ENCODE data around the gene ARHGEF17.

ARHGEF17 gene

DNA sequence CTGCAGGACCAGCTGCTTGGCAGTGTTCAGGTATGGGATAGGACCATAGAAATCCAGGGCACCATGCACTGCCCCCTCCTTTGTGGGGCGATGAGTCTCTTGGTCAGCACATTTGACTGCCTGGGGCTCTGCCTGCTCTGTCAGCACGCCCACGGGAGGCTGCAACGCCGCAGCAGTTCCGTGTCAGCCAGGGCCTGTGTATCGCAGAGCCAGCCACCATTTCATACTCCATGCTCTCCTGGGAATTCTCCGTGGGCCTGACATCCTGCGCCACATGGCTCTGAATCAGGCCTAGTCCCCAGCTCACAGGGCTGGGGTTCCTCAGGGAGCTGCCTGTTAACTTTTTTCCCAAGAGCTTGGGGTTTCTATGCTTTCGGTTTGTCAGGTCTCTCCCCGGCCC, 51.3 kb downstream of the ARHGEF17 start:
- no peak for DNase-seq

DNA sequence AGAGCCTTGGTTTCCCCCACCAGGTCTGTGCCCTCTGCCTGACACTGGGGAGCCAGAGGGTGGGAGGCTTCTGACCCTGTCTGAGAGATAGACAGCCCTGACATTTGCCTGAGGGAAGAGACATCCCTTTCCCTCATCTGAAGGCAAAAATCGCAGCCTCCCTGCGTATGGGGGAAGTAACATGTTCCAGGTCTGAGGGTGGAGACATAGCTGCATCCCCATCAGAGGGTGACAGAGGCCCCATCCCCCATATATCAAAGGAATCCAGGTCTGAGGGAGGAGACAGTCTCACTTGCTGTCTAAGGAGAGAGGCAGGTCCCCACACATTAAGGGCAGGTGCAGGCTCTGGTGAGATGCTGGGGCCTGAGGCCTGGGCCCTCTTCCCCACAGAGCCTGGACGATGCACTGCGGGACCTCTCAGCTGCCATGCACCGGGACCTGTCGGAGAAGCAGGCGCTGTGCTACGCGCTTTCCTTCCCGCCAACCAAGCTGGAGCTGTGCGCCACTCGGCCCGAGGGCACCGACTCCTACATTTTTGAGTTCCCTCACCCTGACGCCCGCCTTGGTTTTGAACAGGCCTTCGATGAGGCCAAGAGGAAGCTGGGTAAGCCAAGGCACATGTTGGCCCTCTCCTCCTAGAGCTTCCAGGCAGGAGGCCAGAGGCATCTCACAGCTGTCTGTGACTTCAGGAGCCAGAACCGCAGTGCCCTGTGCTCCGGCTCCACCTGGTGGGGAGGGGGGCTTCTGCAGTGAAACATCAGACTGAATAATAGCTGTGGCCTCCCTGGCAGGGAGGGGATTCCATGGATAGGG, 52.1 kb downstream of the ARHGEF17 start:
- DNase-seq: peak; percentile 21

DNA sequence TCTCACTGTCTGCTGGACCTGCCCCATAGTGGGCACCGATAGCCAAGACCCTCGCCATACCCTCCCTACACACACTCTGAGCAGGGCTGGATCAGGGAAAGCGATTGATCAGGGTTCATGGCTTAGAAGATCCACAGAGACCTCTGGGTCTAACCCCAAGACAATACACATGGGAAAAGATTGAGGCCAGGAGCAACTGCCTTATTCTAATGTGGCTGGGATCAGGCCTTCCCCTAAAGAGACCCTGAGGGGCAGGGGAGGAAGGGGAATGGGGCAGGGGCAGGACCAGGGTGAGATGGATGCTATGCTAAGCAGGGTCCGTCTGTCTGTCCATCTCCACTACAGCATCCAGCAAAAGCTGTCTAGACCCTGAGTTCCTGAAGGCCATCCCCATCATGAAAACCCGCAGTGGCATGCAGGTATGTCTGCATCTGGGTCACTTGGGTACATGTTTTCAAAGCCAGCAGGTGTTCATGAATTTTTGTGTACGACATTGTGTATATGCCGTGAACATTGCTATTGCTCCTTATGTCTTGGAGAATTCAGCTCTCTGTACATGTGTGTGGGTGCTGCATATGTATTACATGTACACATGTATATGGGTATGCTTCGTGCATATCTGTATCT, 52.8 kb downstream of the ARHGEF17 start:
- no peak for DNase-seq

DNA sequence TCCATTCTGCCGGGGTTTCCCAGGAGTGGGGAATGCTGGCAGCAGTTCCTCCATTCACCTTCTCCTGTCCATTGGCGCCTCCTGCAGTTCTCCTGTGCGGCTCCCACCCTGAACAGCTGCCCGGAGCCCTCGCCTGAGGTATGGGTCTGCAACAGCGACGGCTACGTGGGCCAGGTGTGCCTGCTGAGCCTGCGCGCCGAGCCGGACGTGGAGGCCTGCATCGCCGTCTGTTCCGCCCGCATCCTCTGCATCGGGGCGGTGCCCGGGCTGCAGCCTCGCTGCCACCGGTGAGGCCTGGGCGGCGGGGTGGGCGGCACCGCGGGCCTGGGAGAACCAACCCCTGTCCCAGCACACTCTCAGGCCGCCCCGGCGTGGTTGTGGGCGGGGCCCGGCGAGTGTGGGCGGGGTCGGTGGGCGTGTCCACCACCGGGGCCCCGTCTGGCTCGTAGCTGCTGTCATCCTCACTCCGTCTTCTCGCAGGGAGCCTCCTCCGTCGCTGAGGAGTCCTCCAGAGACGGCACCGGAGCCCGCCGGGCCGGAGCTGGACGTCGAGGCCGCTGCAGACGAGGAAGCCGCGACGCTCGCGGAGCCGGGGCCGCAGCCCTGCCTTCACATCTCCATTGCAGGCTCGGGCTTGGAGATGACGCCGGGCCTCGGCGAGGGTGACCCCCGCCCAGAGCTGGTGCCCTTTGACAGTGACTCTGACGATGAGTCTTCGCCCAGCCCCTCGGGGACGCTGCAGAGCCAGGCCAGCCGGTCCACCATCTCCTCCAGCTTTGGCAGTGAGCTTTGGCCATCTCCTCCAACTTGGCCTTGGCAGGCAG, 54.1 kb downstream of the ARHGEF17 start:
- DNase-seq: no peak

DNA sequence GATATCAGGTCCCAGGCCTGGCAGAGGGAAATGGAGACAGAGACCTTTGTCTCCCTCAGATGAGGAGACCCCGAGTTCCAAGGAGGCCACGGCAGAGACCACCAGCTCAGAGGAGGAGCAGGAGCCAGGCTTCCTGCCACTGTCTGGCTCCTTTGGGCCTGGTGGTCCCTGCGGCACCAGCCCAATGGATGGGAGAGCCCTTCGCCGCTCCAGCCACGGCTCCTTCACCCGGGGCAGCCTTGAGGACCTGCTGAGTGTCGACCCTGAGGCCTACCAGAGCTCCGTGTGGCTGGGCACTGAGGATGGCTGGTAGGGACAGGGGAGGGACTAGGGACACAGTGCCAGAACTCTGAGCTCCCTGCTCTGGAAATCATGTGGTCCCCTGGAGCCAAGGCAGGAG, 55.1 kb downstream of the ARHGEF17 start:
- no peak for DNase-seq

DNA sequence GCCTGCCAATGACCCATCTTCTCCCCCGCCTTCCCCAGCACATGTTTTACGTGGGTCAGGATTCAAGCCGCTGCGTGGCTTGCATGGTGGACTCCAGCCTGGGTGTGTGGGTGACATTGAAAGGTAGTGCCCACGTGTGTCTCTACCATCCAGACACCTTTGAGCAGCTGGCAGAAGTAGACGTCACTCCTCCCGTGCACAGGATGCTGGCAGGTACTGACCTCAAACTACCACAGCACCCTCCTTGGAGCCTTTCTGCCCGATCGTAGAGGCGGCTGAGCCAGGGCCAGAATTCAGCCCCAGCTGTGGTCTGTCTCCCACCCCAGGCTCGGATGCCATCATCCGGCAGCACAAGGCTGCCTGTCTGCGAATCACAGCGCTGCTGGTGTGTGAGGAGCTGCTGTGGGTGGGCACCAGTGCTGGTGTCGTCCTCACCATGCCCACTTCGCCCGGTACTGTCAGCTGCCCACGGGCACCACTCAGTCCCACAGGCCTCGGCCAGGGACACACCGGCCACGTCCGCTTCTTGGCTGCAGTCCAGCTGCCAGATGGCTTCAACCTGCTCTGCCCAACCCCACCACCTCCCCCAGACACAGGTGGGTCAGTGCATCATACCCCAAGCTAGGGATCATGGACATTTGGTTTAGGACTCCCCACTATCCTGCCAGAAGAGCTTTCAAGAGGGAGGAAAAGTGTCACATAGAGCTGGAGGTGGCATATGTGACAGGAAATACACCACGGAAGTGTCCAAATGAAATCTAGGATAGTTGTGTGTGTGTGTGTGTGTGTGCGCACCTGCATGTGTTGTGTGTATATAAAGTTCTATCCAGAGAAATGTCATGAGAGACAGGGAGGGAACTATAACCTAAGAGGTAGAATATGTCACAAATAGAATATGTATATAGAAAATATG, 57.5 kb downstream of the ARHGEF17 start:
- no peak for DNase-seq

DNA sequence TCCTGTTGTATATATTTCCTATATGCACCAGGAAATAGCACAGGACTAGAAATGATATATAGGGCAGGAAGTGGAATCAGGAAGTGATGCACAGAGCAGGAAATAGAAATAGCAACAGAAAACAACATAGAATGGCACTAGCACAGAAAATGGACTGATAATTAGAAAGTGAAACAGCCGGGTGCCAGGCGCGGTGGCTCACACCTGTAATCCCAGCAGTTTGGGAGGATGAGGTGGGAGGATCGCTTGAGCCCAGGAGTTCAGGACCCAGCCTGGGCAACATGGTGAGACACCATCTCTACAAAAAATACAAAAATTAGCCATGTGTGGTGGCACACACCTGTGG, 58.2 kb downstream of the ARHGEF17 start:
- DNase-seq: no peak

DNA sequence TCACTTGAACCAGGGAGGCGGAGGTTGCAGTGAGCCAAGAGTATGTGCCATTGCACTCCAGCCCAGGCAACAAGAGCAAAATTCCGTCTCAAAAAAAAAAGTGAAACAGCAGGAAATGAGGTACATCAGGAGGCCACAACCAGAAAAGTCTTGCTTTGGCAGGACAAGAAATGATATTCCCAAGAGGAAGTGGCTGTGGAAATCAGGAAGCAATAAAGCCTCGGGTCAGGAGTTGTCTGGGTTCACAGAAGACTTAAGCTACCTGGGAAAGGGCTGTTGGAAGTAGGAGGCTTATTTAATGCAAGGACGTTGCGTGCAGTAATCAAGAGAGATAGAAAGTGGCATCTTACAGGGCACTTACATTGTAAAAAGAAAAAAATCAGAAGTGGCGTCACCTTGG, 58.9 kb downstream of the ARHGEF17 start:
- DNase-seq: no peak

DNA sequence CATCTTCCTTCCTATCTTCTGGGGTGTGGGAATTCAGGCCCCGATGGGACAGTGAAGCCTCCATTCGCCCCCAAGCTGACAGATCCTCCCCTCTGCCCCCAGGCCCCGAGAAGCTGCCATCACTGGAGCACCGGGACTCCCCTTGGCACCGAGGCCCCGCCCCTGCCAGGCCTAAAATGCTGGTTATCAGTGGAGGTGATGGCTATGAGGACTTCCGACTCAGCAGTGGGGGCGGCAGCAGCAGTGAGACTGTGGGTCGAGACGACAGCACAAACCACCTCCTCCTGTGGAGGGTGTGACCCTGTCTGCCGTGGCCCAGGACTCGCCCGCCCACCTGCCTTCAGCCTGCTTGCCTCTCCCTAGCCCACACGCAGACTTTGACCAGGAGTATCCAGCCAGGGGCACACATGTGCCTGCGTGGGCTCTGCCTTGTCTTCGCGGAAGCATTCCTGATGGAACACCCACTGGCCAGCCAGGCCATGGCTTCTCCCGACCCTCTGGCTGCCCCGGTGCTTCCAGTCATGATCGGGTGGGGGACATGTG, 59.5 kb downstream of the ARHGEF17 start:
- DNase-seq: no peak

DNA sequence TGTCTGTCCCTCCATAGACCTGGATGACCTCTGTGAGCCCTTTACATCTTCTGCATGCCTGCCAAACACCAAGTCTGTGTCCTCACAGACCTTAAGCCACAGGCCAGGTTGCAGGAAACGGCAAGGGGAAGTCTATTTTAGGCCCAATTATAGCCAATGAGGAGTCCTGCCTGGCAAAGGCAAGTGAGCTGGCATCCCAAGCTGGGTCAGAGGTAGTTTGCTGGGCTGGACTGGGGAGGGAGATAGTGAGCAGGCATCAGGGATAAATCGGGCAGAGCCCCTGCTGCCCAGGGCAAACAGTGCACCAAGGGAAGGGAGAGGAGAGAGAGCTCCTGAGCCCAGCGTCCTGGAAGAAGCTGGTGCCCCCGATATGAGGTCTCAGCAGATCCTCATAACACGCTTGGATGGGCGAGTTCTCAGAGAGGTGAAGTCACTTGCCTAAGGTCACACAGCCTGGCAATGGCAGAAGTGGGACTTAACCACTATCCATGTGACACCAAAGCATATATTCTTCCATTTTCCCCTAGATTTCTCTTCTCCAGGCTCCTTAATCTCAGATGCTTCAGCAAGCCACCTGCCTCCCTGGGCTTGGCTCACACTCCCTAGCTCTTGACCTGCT, 64.4 kb downstream of the ARHGEF17 start:
- no peak for DNase-seq

DNA sequence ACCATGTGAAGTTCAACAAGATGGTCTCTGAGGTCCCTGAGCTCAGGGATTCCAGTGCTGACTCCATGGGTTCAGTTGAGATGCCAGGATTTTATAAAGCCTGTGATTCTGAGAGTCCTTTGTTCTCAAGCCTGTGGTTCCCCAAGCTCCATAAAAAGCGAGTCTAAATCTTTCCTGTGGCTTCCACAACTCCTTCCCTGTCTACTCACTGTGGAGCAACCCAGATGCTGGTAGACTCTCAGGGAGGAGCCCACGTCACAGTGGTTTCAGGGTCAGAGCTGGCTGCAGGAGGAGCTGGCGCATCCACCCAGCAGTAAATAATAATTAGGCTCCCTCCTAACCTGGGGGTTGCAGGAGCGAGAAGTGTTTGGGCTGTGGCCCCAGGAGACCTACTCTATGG, 66.1 kb downstream of the ARHGEF17 start:
- DNase-seq: no peak

DNA sequence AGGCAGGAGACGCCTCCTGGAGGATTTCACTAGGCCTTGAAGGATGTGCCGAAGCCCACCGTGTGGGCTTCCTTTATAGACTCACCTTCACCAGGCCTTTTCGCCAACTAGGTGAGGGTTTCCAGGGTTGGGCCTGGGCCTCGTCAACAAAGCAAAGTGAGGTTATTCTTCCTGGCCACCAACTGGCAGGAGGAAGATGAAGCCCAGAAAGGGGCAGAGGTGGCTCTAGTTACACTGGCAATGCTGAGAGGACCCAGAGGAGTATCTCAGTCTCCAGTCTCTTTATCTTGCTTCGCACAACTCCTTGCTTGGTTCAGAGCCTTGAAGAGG, 67.7 kb downstream of the ARHGEF17 start:
- no peak for DNase-seq

DNA sequence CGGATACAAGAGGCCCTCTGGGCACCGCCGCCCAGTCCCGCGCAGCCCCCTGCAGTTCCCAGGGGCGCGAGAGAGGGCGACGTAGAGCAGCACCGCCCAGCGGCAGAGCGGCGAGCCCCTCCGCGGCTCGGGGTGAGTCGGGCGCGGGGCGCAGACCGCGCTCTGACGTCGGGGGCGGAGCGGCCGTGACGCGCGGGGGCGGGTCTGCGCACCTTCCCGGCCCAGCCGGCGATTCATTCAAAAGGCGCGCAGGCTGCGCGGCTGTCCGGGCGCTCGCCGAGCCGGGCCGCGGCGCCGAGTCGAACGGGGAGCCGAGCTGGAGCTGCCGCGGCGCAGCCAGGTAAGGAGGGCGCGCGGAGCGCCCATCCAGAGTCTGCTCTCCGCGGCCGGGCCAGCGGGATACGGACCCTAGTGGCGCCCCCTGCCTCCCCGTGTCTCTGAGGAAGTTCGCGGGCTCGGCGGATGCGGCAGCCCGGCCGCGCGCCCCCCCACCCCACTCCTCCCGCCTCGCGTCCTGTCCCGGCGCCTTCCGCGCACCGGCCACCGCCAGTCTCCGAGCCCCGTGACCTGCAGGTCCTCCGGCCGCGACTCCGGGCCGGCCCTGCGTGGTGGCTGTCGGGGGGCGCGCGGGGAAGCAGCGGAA, 68.2 kb downstream of the ARHGEF17 start, which contains the start of gene RELT:
Gene RELT, plus strand, starts transcription at position 240 of the 643 bp plus-strand sequence. CDS start 12,738 bp downstream, outside the sequence.
- DNase-seq: peak; percentile 85

DNA sequence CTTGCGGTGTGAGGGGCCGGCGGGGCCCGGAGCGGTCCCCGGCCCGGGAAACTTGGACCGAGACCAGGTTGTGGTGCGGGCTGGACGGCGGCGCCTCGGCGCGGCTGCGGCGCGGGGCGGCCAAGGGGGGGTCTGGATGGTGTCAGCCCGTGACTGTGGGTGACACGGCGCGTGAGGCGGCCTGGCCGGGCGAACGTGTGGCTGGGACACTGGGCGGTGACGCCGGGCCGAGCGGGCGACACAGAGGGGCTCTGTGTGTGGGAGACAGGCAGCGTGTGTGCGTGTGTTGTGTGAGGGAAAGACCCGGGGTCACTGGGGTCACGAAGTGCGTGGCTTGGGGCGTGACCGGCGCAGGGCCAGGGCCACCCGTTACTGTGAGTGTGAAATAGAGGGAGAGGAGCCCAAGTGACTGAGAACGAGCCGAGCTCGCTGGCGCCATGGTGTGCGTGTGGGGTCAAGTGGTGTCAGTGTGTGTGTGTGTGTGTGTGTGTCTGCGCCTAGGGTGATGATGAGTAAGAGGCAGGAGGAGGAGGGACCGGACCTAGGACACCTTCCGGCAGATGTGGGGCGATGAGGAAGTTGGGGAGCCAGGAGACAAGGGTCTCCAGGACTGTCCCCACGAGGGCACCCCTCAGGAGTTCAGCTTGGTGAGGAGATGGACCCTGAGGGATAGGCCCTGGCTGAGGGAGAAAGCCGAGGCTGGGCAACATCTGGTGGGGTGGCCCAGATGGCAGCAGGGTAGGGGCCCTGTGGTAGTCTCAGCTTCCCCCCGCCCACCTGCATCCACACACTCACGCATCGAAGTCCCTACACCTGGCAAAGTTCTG, 68.9 kb downstream of the ARHGEF17 start:
- DNase-seq: peak; percentile 48

DNA sequence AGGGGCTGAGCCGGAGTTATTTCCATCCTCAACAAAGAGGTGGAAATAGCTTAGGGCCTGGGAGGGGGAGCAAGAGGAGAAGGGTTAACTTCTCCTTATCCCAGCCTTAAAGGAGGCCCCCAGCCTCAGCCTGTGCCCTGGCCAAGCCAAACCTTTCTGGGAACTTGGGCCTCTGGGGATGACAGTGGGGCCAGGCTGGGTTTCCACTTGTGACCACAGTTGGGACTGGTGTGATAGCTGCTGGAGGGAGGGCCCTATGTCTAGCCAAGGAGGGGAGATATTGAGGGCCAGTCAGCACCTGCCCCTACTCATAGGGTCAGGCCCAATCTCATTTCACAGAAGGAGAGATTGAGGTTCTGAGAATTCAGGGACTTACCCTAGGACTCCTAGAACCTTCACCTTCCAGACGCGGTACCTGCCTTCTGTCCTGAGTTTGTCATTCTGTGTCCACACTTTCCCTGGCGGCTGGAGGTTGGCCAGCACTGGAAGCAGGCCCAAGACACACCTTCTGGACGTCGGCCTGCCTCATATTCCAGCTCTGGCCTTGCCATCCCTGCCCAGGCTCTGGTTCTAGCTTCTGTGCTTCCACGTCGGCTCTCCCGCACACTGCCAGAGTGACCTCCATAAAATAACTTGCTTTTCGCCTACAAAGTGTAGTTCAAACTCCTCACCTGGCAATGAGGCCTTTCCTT, 71.3 kb downstream of the ARHGEF17 start:
- no peak for DNase-seq

DNA sequence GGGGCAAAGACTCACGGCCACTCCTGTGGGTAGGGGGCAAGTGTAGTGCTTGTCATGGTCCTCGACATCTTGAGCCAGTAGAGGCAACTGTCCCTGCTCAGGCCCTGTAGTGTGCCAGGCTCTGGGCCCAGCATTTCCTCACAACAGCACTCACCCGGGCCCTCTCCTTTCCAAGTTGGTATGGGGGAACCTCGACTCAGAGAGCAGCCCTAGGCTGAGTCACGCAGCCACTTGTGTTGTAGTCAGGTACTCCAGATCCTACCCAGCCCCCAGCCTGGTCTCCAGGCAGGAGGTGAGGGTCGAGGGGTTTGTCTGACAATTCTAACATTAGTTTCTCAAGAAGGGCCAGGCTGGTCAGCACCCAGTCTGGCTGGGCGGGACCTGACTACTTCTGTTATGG, 72.3 kb downstream of the ARHGEF17 start:
- DNase-seq: no peak

DNA sequence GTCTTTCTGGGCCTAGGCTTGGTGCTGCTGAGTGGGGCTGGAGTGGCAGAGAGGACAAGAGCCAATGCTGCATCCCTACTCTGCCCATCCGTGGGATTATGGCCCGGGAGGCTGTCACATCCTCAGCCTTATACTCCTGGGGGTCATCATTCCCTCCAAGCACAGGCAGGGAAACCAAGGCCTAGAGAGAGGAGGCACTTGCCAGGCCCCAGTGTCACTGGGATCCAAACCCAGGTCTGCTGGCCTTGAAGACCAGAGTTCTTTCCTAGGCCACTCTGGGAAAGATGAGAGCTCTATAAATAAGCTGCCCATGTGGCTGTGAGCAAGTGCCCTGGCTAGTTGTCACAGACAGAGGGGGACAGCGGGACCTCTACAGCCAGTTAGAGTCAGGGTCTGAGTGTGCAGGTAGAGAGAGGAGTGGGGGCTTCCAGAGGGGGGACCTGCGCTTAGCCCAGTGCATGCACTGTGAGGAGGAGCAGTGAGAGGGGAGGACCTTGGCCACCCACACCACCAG, 72.9 kb downstream of the ARHGEF17 start:
- DNase-seq: no peak

DNA sequence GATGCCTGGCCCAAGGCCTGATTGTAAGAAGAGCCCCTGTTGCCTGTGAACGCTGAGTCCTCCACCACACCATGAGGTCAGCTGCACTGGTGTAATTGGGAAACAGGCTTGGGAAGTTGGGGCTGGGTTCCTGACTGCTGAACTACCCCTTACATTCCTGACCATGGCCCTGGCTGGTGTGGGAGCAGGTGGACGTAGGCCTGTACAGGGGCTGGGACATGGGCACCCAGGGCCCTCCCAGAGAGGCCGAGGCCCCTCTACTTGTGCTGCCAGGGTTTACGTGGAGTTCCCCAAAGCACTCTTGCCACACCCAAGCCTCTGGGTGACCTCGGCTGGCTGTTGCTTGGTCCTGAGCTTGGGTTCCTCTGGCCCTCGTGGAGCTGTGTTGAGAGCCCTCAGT, 73.5 kb downstream of the ARHGEF17 start:
- DNase-seq: no peak

DNA sequence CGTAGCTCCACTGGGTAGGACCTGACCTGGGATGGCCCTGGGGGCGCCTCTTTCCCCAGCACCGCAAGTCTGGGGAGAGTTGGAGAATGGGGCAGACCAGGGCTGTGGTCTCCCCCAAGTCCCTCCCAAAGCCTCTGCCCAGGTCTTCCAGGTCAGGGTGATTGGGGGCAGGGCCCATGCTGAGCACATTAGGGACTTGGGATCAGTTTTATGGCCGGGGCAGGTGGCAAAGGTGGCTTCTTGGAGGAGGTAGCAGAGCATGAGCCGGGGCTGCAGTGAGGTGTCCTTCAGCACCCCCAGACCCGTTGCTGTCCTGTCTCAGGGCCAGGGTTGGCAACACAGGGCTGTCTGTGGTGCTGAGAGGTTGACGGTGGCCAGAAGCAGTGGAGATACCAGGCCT, 74.1 kb downstream of the ARHGEF17 start:
- no peak for DNase-seq

DNA sequence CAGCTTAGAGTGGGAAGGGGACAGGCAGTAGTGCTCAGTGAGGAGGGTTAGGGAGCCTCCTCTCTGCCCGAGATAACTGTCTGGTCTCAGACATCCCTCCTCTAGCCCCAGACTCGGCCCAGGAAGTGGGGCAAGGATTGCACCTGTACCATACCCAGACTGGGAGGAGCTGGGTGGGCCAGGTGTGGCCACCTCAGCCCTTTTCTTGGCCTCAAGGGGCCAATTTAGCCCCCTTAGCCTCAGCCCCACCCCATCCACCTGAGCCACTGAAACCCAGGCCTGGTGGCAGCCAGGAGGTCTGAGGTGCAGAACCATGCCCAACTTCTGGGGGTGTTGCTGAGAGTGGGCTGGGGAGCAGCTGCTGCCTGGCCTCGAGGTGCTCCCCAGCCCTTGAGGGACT, 74.7 kb downstream of the ARHGEF17 start:
- no peak for DNase-seq

Measured in effector CD4-positive, alpha-beta T cell (primary cell).